Left renal cortex interstitium (tissue), 4 donors: ENCODE measurements around the gene PRDM10. TPM values are rescaled to one million over a fixed set of nuclear protein-coding genes. Genes with fewer than 3 reads are reported as not detected.

Experiments used
- DNase-seq, 4 donors: peaks; one replicate each; pipeline ENCODE4 v3.0.0-alpha.2; 2013; ENCODE audit warnings: low read depth in 4 of 4, low spot score in 2 of 4, missing footprints in 1 of 4
- polyA plus RNA-seq, 4 donors: library from polyadenylated mRNA; unstranded; fragments of 120-200 nt; gene quantifications; one replicate each; pipeline ENCODE4 v1.2.1, GENCODE V29; 2013; ENCODE audit not compliant: insufficient read length in 4 of 4

The PRDM10 gene
- polyA plus RNA-seq, 4 donors = 8.1 to 12.4 (median 9.6) TPM

DNA sequence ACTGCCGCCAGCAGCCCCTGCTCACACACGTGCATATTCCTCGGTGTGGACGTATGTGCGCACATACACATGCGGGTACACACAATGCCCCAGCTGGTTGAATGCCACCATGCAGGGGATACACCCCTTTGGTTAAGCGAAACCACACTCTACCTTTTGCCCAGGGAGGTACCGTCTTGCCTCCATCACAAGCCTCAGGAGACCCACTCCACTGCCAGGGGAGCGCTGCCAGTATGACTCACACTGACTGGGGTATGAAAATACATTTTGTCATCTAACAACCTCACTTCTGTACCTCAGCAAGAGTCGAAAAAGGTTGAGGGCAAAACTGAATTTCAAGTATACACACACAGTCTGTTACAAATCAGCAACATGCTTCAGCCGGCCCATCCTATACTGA lies 147.5 kb downstream of the PRDM10 start:
- no peak for DNase-seq

DNA sequence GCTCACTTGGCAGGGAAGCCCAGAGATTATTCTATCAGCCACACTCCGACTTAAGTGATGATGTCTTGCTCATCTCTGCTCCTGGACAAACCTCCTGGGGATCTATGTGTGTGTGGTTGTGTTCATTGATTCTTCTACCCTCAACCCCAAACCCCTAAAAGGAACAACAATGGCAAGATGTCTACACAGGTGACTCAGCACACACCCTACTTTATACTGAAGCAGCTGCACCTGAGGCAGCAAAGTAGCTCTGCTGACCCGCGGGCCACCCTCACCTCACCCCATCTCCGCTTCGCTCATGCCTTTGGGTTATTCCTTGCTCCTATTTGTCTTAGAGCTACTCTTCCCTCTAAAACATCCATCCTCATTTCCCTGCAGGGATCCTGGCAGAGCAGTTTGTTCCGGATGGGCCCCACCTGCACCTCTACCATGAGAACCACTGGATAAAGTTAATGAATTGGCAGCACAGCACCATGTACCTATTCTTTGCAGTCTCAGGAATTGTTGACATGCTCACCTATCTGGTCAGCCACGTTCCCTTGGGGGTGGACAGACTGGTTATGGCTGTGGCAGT lies 148.3 kb downstream of the PRDM10 start:
- DNase-seq = no peak

- DNase-seq = no peak
Observed at GRCh38 chr11:129853518-129854231, 149.0 kb downstream of the PRDM10 start.

DNA sequence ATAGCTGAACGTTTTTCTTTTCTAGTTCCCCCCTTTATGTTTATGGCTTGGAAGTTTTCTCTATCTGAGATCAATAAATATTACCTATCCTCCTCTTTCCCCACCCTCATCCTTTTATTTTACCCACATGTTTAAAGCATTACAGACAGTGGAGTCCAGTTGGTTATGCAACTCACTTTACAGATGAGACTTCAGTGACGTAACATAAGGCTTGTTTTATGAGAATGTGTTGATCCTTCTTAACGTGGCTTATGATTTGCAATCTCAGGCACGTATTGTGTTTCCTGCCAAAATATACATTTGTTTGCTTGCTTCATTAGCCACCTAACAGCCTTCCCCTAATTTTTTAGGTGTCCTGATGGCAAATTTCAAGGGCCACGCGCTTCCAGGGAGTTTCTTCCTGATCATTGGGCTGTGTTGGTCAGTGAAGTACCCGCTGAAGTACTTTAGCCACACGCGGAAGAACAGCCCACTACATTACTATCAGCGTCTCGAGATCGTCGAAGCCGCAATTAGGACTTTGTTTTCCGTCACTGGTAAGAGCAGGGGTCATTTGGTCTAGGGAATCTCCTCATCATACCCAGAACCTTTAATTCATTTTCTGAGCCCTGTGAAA lies 150.4 kb downstream of the PRDM10 start:
- no peak for DNase-seq

Other genes starting within 250 kb of the PRDM10 start
- 10 to 100 TPM; 17.9 to 27.7 (median 22.6) TPM for gene TMEM45B, start 187.0 kb downstream of the PRDM10 start, polyA plus RNA-seq
- gene NFRKB, start 107.3 kb downstream of the PRDM10 start, polyA plus RNA-seq = 10 to 100 TPM; 35.7 to 66.3 (median 46.6) TPM
- gene APLP2, start 67.1 kb upstream of the PRDM10 start, polyA plus RNA-seq = 100 to 1,000 TPM; 444 to 534 (median 458) TPM
- 10 to 100 TPM; 28.1 to 39.9 (median 34.1) TPM for gene ST14, start 156.9 kb upstream of the PRDM10 start, polyA plus RNA-seq